GM23338 (cell line): ENCODE data around the gene CNTNAP2. TPM values are rescaled to one million over a fixed set of nuclear protein-coding genes. Genes with fewer than 3 reads are reported as not detected.

Source experiments
- ATAC-seq: fragments of 200-7000 bp; cut with Tn5 transposase; 3 replicates; pipeline ENCODE4 v1.9.1; 2020
- DNase-seq: peaks from one replicate; pipeline ENCODE4 v3.0.0-alpha.2; 2015; ENCODE audit warnings: low spot score
- H2AFZ ChIP-seq: fragments of 200-600 bp; sonication (generic); 2 replicates; pipeline ENCODE4 v1.8.0; 2016; ENCODE audit warnings: antibody characterized with exemption, mild to moderate bottlenecking, moderate library complexity
- H3F3A ChIP-seq: fragments of 200-600 bp; sonication (generic); replicated peaks from 2 replicates; pipeline ENCODE4 v1.8.0; 2017; ENCODE audit warnings: antibody characterized with exemption, mixed run types, low read depth
- H3K27ac ChIP-seq: fragments of 200-600 bp; sonication (generic); 2 replicates; pipeline ENCODE4 v1.6.1; 2016; ENCODE audit warnings: low read depth
- H3K27me3 ChIP-seq: fragments of 200-600 bp; sonication (generic); 2 replicates; pipeline ENCODE4 v1.8.0; 2016; ENCODE audit warnings: mild to moderate bottlenecking, mixed run types, moderate library complexity; ENCODE audit not compliant: insufficient read depth
- H3K36me3 ChIP-seq: fragments of 200-600 bp; sonication (generic); 2 replicates; pipeline ENCODE4 v1.8.0; 2016; ENCODE audit warnings: mild to moderate bottlenecking; ENCODE audit not compliant: insufficient read depth
- H3K4me1 ChIP-seq: fragments of 200-600 bp; sonication (generic); 2 replicates; pipeline ENCODE4 v1.8.0; 2016; ENCODE audit warnings: mild to moderate bottlenecking, moderate library complexity; ENCODE audit not compliant: insufficient read depth
- H3K4me2 ChIP-seq: fragments of 200-600 bp; sonication (generic); 2 replicates; pipeline ENCODE4 v1.7.1; 2017; ENCODE audit warnings: mixed run types
- H3K4me3 ChIP-seq: fragments of 200-600 bp; sonication (generic); 2 replicates; pipeline ENCODE4 v1.6.1; 2016; ENCODE audit warnings: mixed run types
- H3K79me2 ChIP-seq: fragments of 200-600 bp; sonication (generic); replicated peaks from 2 replicates; pipeline ENCODE4 v1.8.0; 2017; ENCODE audit warnings: mild to moderate bottlenecking; ENCODE audit not compliant: insufficient read depth
- H3K9me2 ChIP-seq: fragments of 200-600 bp; sonication (generic); 2 replicates; pipeline ENCODE4 v1.8.0; 2017; ENCODE audit not compliant: insufficient read depth
- H4K20me1 ChIP-seq: fragments of 200-600 bp; sonication (generic); replicated peaks from 2 replicates; pipeline ENCODE4 v1.8.0; 2017; ENCODE audit warnings: mild to moderate bottlenecking; ENCODE audit not compliant: insufficient read depth
- H3K27ac Mint-ChIP-seq: 2 replicates; pipeline ENCODE4 v1.8.0; 2020; ENCODE audit warnings: inconsistent platforms, mild to moderate bottlenecking, moderate library complexity, mixed read lengths
- H3K27me3 Mint-ChIP-seq: 3 replicates; pipeline ENCODE4 v1.8.0; 2022; ENCODE audit warnings: low read depth, mild to moderate bottlenecking, moderate library complexity, mixed read lengths, inconsistent platforms; ENCODE audit not compliant: insufficient read depth, poor library complexity
- H3K36me3 Mint-ChIP-seq: 3 replicates; pipeline ENCODE4 v1.8.0; 2021; ENCODE audit warnings: low read depth, mild to moderate bottlenecking, inconsistent platforms, moderate library complexity, mixed read lengths
- H3K4me1 Mint-ChIP-seq: 3 replicates; pipeline ENCODE4 v1.8.0; 2020; ENCODE audit warnings: mild to moderate bottlenecking, inconsistent platforms, mixed read lengths
- H3K4me3 Mint-ChIP-seq: 3 replicates; pipeline ENCODE4 v1.8.0; 2021; ENCODE audit warnings: moderate library complexity, mild to moderate bottlenecking, inconsistent platforms, mixed read lengths
- H3K9me3 Mint-ChIP-seq: 3 replicates; pipeline ENCODE4 v1.8.0; 2020; ENCODE audit warnings: moderate library complexity, mild to moderate bottlenecking, inconsistent platforms, mixed read lengths
- POLR2AphosphoS5 ChIP-seq: IDR thresholded peaks from 2 replicates; pipeline ENCODE4 v1.6.1; 2016; ENCODE audit warnings: antibody characterized with exemption, low read depth
- STAT1 ChIP-seq: IDR thresholded peaks from one replicate; pipeline ENCODE4 v1.6.1; 2016; ENCODE audit warnings: antibody characterized with exemption; ENCODE audit not compliant: unreplicated experiment
- ZNF114 ChIP-seq: fragments of 250-450 bp; sonication (Bioruptor Pico); IDR thresholded peaks from 2 replicates; pipeline ENCODE4 v1.5.0; 2020; ENCODE audit warnings: mild to moderate bottlenecking, moderate library complexity
- polyA plus RNA-seq: library from polyadenylated mRNA; unstranded; fragments of >200 nt; fragmentation: Nextera tagmentation; extraction: Ambion mirVana; gene quantifications from 2 replicates; pipeline ENCODE4 v1.2.1, GENCODE V29; 2016
- total RNA-seq: library from RNA; depleted of rRNA; stranded (reverse); fragments of >200 nt; shearing (Covaris generic); gene quantifications from 2 replicates; pipeline ENCODE4 v1.2.3, GENCODE V29; 2014
- TF ChIP-seq, protein P1 (sequence below): fragments of 250-450 bp; sonication (Bioruptor Pico); IDR thresholded peaks from 2 replicates; pipeline ENCODE4 v1.5.0; 2020; ENCODE audit warnings: mild to moderate bottlenecking, moderate library complexity
- TF ChIP-seq, protein P2 (sequence below): IDR thresholded peaks from one replicate; pipeline ENCODE4 v1.6.1; 2018; ENCODE audit warnings: antibody characterized with exemption; ENCODE audit not compliant: unreplicated experiment

The CNTNAP2 gene
- total and polyA plus RNA-seq, 2 experiments from 2014 or later: 38.2 to 61.3 TPM

DNA sequence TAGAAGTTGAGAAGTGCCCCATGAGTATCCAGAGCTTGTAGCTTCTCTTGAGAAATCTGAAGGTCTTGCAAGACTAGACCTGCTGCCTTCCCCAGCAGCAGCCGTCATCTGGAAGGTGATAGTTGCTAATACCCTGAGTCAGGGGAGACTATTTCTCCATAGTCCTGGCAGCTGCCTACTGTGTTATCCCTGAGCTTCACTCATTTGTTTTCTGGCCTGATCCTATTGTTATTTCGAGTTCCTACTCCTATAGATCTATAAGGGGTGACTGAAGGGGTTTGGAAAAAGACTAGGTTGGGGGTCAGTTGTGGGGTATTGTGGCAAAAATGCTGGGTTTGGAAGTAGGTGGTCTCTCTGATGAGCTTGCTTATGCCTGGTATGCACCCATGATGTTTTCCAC is 297.8 kb downstream of the CNTNAP2 start:
- H3K79me2 ChIP-seq: no peaks in the 10 kb centered on the region
- TF ChIP-seq ZNF114 (CRISPR knock-in tag): no peak
- TF ChIP-seq STAT1: no peak
- TF ChIP-seq, protein P1, sequence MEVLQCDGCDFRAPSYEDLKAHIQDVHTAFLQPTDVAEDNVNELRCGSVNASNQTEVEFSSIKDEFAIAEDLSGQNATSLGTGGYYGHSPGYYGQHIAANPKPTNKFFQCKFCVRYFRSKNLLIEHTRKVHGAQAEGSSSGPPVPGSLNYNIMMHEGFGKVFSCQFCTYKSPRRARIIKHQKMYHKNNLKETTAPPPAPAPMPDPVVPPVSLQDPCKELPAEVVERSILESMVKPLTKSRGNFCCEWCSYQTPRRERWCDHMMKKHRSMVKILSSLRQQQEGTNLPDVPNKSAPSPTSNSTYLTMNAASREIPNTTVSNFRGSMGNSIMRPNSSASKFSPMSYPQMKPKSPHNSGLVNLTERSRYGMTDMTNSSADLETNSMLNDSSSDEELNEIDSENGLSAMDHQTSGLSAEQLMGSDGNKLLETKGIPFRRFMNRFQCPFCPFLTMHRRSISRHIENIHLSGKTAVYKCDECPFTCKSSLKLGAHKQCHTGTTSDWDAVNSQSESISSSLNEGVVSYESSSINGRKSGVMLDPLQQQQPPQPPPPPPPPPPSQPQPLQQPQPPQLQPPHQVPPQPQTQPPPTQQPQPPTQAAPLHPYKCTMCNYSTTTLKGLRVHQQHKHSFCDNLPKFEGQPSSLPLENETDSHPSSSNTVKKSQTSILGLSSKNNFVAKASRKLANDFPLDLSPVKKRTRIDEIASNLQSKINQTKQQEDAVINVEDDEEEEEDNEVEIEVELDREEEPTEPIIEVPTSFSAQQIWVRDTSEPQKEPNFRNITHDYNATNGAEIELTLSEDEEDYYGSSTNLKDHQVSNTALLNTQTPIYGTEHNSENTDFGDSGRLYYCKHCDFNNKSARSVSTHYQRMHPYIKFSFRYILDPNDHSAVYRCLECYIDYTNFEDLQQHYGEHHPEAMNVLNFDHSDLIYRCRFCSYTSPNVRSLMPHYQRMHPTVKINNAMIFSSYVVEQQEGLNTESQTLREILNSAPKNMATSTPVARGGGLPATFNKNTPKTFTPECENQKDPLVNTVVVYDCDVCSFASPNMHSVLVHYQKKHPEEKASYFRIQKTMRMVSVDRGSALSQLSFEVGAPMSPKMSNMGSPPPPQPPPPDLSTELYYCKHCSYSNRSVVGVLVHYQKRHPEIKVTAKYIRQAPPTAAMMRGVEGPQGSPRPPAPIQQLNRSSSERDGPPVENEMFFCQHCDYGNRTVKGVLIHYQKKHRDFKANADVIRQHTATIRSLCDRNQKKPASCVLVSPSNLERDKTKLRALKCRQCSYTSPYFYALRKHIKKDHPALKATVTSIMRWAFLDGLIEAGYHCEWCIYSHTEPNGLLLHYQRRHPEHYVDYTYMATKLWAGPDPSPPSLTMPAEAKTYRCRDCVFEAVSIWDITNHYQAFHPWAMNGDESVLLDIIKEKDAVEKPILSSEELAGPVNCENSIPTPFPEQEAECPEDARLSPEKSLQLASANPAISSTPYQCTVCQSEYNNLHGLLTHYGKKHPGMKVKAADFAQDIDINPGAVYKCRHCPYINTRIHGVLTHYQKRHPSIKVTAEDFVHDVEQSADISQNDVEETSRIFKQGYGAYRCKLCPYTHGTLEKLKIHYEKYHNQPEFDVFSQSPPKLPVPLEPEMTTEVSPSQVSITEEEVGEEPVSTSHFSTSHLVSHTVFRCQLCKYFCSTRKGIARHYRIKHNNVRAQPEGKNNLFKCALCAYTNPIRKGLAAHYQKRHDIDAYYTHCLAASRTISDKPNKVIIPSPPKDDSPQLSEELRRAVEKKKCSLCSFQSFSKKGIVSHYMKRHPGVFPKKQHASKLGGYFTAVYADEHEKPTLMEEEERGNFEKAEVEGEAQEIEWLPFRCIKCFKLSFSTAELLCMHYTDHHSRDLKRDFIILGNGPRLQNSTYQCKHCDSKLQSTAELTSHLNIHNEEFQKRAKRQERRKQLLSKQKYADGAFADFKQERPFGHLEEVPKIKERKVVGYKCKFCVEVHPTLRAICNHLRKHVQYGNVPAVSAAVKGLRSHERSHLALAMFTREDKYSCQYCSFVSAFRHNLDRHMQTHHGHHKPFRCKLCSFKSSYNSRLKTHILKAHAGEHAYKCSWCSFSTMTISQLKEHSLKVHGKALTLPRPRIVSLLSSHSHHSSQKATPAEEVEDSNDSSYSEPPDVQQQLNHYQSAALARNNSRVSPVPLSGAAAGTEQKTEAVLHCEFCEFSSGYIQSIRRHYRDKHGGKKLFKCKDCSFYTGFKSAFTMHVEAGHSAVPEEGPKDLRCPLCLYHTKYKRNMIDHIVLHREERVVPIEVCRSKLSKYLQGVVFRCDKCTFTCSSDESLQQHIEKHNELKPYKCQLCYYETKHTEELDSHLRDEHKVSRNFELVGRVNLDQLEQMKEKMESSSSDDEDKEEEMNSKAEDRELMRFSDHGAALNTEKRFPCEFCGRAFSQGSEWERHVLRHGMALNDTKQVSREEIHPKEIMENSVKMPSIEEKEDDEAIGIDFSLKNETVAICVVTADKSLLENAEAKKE (CRISPR knock-in tag): peak; percentile 73
- TF ChIP-seq, protein P2, sequence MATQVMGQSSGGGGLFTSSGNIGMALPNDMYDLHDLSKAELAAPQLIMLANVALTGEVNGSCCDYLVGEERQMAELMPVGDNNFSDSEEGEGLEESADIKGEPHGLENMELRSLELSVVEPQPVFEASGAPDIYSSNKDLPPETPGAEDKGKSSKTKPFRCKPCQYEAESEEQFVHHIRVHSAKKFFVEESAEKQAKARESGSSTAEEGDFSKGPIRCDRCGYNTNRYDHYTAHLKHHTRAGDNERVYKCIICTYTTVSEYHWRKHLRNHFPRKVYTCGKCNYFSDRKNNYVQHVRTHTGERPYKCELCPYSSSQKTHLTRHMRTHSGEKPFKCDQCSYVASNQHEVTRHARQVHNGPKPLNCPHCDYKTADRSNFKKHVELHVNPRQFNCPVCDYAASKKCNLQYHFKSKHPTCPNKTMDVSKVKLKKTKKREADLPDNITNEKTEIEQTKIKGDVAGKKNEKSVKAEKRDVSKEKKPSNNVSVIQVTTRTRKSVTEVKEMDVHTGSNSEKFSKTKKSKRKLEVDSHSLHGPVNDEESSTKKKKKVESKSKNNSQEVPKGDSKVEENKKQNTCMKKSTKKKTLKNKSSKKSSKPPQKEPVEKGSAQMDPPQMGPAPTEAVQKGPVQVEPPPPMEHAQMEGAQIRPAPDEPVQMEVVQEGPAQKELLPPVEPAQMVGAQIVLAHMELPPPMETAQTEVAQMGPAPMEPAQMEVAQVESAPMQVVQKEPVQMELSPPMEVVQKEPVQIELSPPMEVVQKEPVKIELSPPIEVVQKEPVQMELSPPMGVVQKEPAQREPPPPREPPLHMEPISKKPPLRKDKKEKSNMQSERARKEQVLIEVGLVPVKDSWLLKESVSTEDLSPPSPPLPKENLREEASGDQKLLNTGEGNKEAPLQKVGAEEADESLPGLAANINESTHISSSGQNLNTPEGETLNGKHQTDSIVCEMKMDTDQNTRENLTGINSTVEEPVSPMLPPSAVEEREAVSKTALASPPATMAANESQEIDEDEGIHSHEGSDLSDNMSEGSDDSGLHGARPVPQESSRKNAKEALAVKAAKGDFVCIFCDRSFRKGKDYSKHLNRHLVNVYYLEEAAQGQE: no peak
- TF ChIP-seq POLR2AphosphoS5: no peak
- ATAC-seq (peak; percentile 92), DNase-seq (peak; percentile 4)
- H3F3A ChIP-seq: no peaks in the 10 kb centered on the region
- no peak overlapping the region for H3K27ac ChIP-seq
- H3K27me3 Mint-ChIP-seq: no peaks in the 10 kb centered on the region
- no peaks in the 10 kb centered on the region; the same call in 1 of the 2 replicates for H3K36me3 ChIP-seq
- H3K36me3 Mint-ChIP-seq: no peaks in the 10 kb centered on the region
- no peak overlapping the region for H3K4me2 ChIP-seq
- no peaks in the 10 kb centered on the region for H3K27me3 ChIP-seq
- H3K4me3 ChIP-seq: no peak overlapping the region
- H4K20me1 ChIP-seq: no peaks in the 10 kb centered on the region
- H2AFZ ChIP-seq: no peak overlapping the region
- peaks cover 31% of the 10 kb centered on the region for H3K4me1 Mint-ChIP-seq
- no peaks in the 10 kb centered on the region for H3K9me2 ChIP-seq
- H3K9me3 Mint-ChIP-seq: no peaks in the 10 kb centered on the region; the same call in 2 of the 3 replicates
- peak overlapping the region; percentile 89 for H3K27ac Mint-ChIP-seq
- 0 out of 2 replicates have a peak, but pooled peaks cover 7% of the 10 kb centered on the region for H3K4me1 ChIP-seq
- no peak overlapping the region for H3K4me3 Mint-ChIP-seq
